ENCODE results near the gene TP53RK. TPM values are rescaled to one million over a fixed set of nuclear protein-coding genes. Genes with fewer than 3 reads are reported as not detected.

Gene TP53RK
- total and polyA plus RNA-seq, 9 donors = 7.7 to 17.5 (median 13.4) TPM

GRCh38 chr20:46671866-46672542 lies 17.2 kb downstream of the TP53RK start:
- DNase-seq = no peak
- Histone ChIP-seq H3K4me3 (no peak overlapping the region), H3K4me1 (ENCODE audit: insufficient read depth) (no peaks in the 10 kb centered on the region), H3K9me3 (no peaks in the 10 kb centered on the region), H3K36me3 (no peaks in the 10 kb centered on the region), H3K27ac (no peak overlapping the region), H3K27me3 (no peaks in the 10 kb centered on the region)
- intact Hi-C loops (cut with DNase I) = no loop called here
- WGBS, 3 donors = 96 to 98% (median 97%) methylated on average over 3 of the region's 3 CpGs
- TF ChIP-seq EP300 (IDR thresholded peaks at IDR 0.05) = no peak
- TF ChIP-seq CTCF (IDR thresholded peaks at IDR 0.05) = no peak
- TF ChIP-seq POLR2A (IDR thresholded peaks at IDR 0.05) = no peak

GRCh38 chr20:46670585-46671584 lies 18.4 kb downstream of the TP53RK start:
- DNase-seq = no peak
- intact Hi-C loops (cut with DNase I) = no loop called here
- 57 to 73% (median 69%) methylated on average over 3 of the region's 3 CpGs for WGBS, 3 donors
- no peak for TF ChIP-seq CTCF (IDR thresholded peaks at IDR 0.05)
- no peak for TF ChIP-seq POLR2A (IDR thresholded peaks at IDR 0.05)
- TF ChIP-seq EP300 (IDR thresholded peaks at IDR 0.05) = no peak
- H3K27me3 ChIP-seq = no peaks in the 10 kb centered on the region
- H3K9me3 ChIP-seq = no peaks in the 10 kb centered on the region
- H3K36me3 ChIP-seq = no peaks in the 10 kb centered on the region
- H3K4me1 ChIP-seq (ENCODE audit: insufficient read depth) = no peaks in the 10 kb centered on the region
- H3K4me3 ChIP-seq = no peak overlapping the region
- no peak overlapping the region for H3K27ac ChIP-seq

- no peaks in the 10 kb centered on the region for H3K27me3 ChIP-seq
- TF ChIP-seq POLR2A (IDR thresholded peaks at IDR 0.05) (no peak), EP300 (IDR thresholded peaks at IDR 0.05) (no peak), CTCF (IDR thresholded peaks at IDR 0.05) (no peak)
- H3K27ac ChIP-seq = no peak overlapping the region
- H3K36me3 ChIP-seq = no peaks in the 10 kb centered on the region
- H3K4me1 ChIP-seq (ENCODE audit: insufficient read depth) = no peaks in the 10 kb centered on the region
- H3K9me3 ChIP-seq = no peaks in the 10 kb centered on the region
- no peak for DNase-seq
- intact Hi-C loops (cut with DNase I) = no loop called here
- H3K4me3 ChIP-seq = no peak overlapping the region
- 90 to 91% (median 91%) methylated on average over 2 of the region's 2 CpGs for WGBS, 3 donors
Observed at GRCh38 chr20:46670228-46670584, 19.0 kb downstream of the TP53RK start.

- DNase-seq = no peak
- Histone ChIP-seq H3K27ac (no peak overlapping the region), H3K27me3 (no peaks in the 10 kb centered on the region), H3K9me3 (no peaks in the 10 kb centered on the region), H3K36me3 (no peaks in the 10 kb centered on the region), H3K4me3 (no peak overlapping the region), H3K4me1 (ENCODE audit: insufficient read depth) (no peaks in the 10 kb centered on the region)
- intact Hi-C loops (cut with DNase I) = no loop called here
- 84 to 87% (median 85%) methylated on average over 6 of the region's 6 CpGs for whole genome bisulfite sequencing, 3 donors
- TF ChIP-seq POLR2A (IDR thresholded peaks at IDR 0.05) = no peak
- TF ChIP-seq EP300 (IDR thresholded peaks at IDR 0.05) = no peak
- TF ChIP-seq CTCF (IDR thresholded peaks at IDR 0.05) = no peak
Observed at GRCh38 chr20:46666818-46667515, 22.3 kb downstream of the TP53RK start.
